Loucy (cell line): ENCODE data around the gene ATP11A.

Source experiments
- H2AFZ ChIP-seq: fragments of 200-600 bp; sonication (generic); 2 replicates; pipeline ENCODE4 v1.6.0; 2016; ENCODE audit warnings: antibody characterized with exemption, mild to moderate bottlenecking, low read length, moderate library complexity
- H3F3A ChIP-seq: fragments of 200-600 bp; 2 replicates; pipeline ENCODE4 v1.6.0; 2016; ENCODE audit warnings: antibody characterized with exemption, low read depth, mild to moderate bottlenecking
- H3K27me3 ChIP-seq: fragments of 200-600 bp; sonication (generic); 2 replicates; pipeline ENCODE4 v1.6.1; 2014; ENCODE audit warnings: low read length, mild to moderate bottlenecking; ENCODE audit not compliant: insufficient read depth, poor library complexity, severe bottlenecking
- H3K36me3 ChIP-seq: fragments of 200-600 bp; sonication (generic); 2 replicates; pipeline ENCODE4 v1.6.1; 2016; ENCODE audit warnings: low read length; ENCODE audit not compliant: insufficient read depth
- H3K4me1 ChIP-seq: fragments of 200-600 bp; sonication (generic); 2 replicates; pipeline ENCODE4 v1.5.1; 2014; ENCODE audit warnings: low read length, mild to moderate bottlenecking; ENCODE audit not compliant: insufficient read depth, poor library complexity, severe bottlenecking
- H3K4me2 ChIP-seq: fragments of 200-600 bp; sonication (generic); 2 replicates; pipeline ENCODE4 v1.6.0; 2014; ENCODE audit warnings: antibody characterized with exemption, low read length, low read depth, mild to moderate bottlenecking; ENCODE audit not compliant: poor library complexity, severe bottlenecking
- H3K4me3 ChIP-seq: fragments of 200-600 bp; sonication (generic); 2 replicates; pipeline ENCODE4 v1.5.1; 2014; ENCODE audit warnings: low read length, mild to moderate bottlenecking, mixed read lengths; ENCODE audit not compliant: poor library complexity, severe bottlenecking
- H3K79me2 ChIP-seq: fragments of 200-600 bp; sonication (generic); 2 replicates; pipeline ENCODE4 v1.6.1; 2014; ENCODE audit warnings: low read length; ENCODE audit not compliant: insufficient read depth
- H3K9ac ChIP-seq: fragments of 200-600 bp; sonication (generic); 2 replicates; pipeline ENCODE4 v1.6.0; 2014; ENCODE audit warnings: mild to moderate bottlenecking, low read depth, low read length, moderate library complexity; ENCODE audit not compliant: poor library complexity, severe bottlenecking
- H3K9me2 ChIP-seq: fragments of 200-600 bp; sonication (generic); replicated peaks from 2 replicates; pipeline ENCODE4 v1.6.1; 2016; ENCODE audit warnings: low read depth, low read length, mixed read lengths
- H3K9me3 ChIP-seq: fragments of 200-600 bp; sonication (generic); 2 replicates; pipeline ENCODE4 v1.6.1; 2014; ENCODE audit warnings: mild to moderate bottlenecking, antibody characterized with exemption, low read length, low read depth; ENCODE audit not compliant: insufficient read depth
- H4K20me1 ChIP-seq: fragments of 200-600 bp; sonication (generic); 2 replicates; pipeline ENCODE4 v1.6.0; 2014; ENCODE audit warnings: antibody characterized with exemption, low read length, mild to moderate bottlenecking; ENCODE audit not compliant: insufficient read depth, poor library complexity, severe bottlenecking
- CTCF ChIP-seq: fragments of 200-600 bp; sonication (generic); conservative IDR thresholded peaks from 2 replicates; pipeline ENCODE4 v1.5.1; 2014; ENCODE audit warnings: mild to moderate bottlenecking, antibody characterized with exemption, low read length
- EZH2phosphoT487 ChIP-seq: fragments of 200-600 bp; IDR thresholded peaks from 2 replicates; pipeline ENCODE4 v1.6.1; 2018; ENCODE audit warnings: antibody characterized with exemption, mild to moderate bottlenecking, moderate library complexity, borderline replicate concordance

The ATP11A gene

GRCh38 chr13:112759827-112760226 is 70.0 kb downstream of the ATP11A start:
- Histone ChIP-seq H4K20me1 (no peaks in the 10 kb centered on the region), H3F3A (no peaks in the 10 kb centered on the region), H3K79me2 (peaks cover 1% of the 10 kb centered on the region; the same call in 1 of the 2 replicates), H3K36me3 (no peaks in the 10 kb centered on the region), H3K4me3 (no peak overlapping the region), H3K9me2 (no peaks in the 10 kb centered on the region), H3K27me3 (no peaks in the 10 kb centered on the region), H3K4me2 (no peak overlapping the region), H3K9me3 (no peaks in the 10 kb centered on the region), H3K4me1 (peaks cover 8% of the 10 kb centered on the region), H3K9ac (no peak overlapping the region), H2AFZ (no peak overlapping the region)
- TF ChIP-seq CTCF, result no peak
- no peak for TF ChIP-seq EZH2phosphoT487

- Histone ChIP-seq H3K27me3 (no peaks in the 10 kb centered on the region), H3K9me2 (no peaks in the 10 kb centered on the region), H4K20me1 (no peaks in the 10 kb centered on the region), H3K9ac (no peak overlapping the region), H3K4me2 (no peak overlapping the region), H3K79me2 (no peaks in the 10 kb centered on the region), H3K4me3 (no peak overlapping the region), H3K36me3 (no peaks in the 10 kb centered on the region), H3F3A (no peaks in the 10 kb centered on the region), H3K4me1 (peaks cover 8% of the 10 kb centered on the region), H2AFZ (no peak overlapping the region), H3K9me3 (no peaks in the 10 kb centered on the region)
- TF ChIP-seq EZH2phosphoT487 (no peak), CTCF (no peak)
Measured at GRCh38 chr13:112760435-112760834, 70.6 kb downstream of the ATP11A start.

GRCh38 chr13:112760931-112761330 is 71.1 kb downstream of the ATP11A start:
- no peaks in the 10 kb centered on the region for H3K27me3 ChIP-seq
- no peak overlapping the region for H3K9ac ChIP-seq
- H4K20me1 ChIP-seq, result no peaks in the 10 kb centered on the region
- no peaks in the 10 kb centered on the region for H3K9me2 ChIP-seq
- H3K4me1 ChIP-seq, result peaks cover 8% of the 10 kb centered on the region
- H3K4me3 ChIP-seq, result no peak overlapping the region
- H3K79me2 ChIP-seq, result no peaks in the 10 kb centered on the region
- TF ChIP-seq CTCF (no peak), EZH2phosphoT487 (no peak)
- no peak overlapping the region for H2AFZ ChIP-seq
- no peaks in the 10 kb centered on the region for H3F3A ChIP-seq
- H3K36me3 ChIP-seq, result no peaks in the 10 kb centered on the region
- H3K9me3 ChIP-seq, result no peaks in the 10 kb centered on the region
- no peak overlapping the region for H3K4me2 ChIP-seq
